GM06990 (cell line): ENCODE measurements around the gene METTL18.

ENCODE experiments used
- DNase-seq: peaks from one replicate; pipeline ENCODE4 v3.0.0-alpha.2; 2011; ENCODE audit not compliant: insufficient read length; ENCODE audit errors: extremely low read depth
- H3K27me3 ChIP-seq: replicated peaks from 2 replicates; pipeline ENCODE4 v1.6.0; 2011; ENCODE audit warnings: low read length; ENCODE audit not compliant: control insufficient read depth, insufficient read depth
- H3K36me3 ChIP-seq: 2 replicates; pipeline ENCODE4 v1.5.1; 2011; ENCODE audit warnings: low read length; ENCODE audit not compliant: control insufficient read depth, insufficient read depth
- H3K4me3 ChIP-seq: replicated peaks from 2 replicates; pipeline ENCODE4 v1.5.1; 2011; ENCODE audit warnings: low read depth, mild to moderate bottlenecking, control low read depth, low read length
- CTCF ChIP-seq: IDR thresholded peaks from 2 replicates; pipeline ENCODE4 v1.5.1; 2011; ENCODE audit warnings: low read length, control low read depth, mild to moderate bottlenecking, inconsistent platforms; ENCODE audit not compliant: insufficient read depth, poor library complexity, severe bottlenecking

METTL18 gene

GRCh38 chr1:169794530-169795416 lies at the start of gene METTL18:
Gene METTL18, minus strand, starts transcription at chr1:169794907. Its CDS starts 1,212 bp downstream, at chr1:169793695.
- DNase-seq = peak; percentile 94
- Histone ChIP-seq H3K4me3 (peak within 1 kb of the TSS; percentile 90), H3K36me3 (peaks cover 1% of the 10 kb centered on the region), H3K27me3 (no peaks in the 10 kb centered on the region)
- TF ChIP-seq CTCF = peak; percentile 48

GRCh38 chr1:169838942-169839341 lies 44.2 kb upstream of the METTL18 start:
- peaks cover 2% of the 10 kb centered on the region; the same call in 1 of the 2 replicates for H3K36me3 ChIP-seq
- no peak overlapping the region for H3K4me3 ChIP-seq

GRCh38 chr1:169836198-169836597 lies 41.5 kb upstream of the METTL18 start:
- no peak for TF ChIP-seq CTCF
- H3K36me3 ChIP-seq = peaks cover 6% of the 10 kb centered on the region

More at GRCh38 chr1:169838942-169839341, 44.2 kb upstream of the METTL18 start:
- DNase-seq = no peak
- H3K27me3 ChIP-seq = no peaks in the 10 kb centered on the region
- TF ChIP-seq CTCF = no peak

GRCh38 chr1:169835647-169836046 lies 40.9 kb upstream of the METTL18 start:
- no peak for DNase-seq
- peaks cover 6% of the 10 kb centered on the region for H3K36me3 ChIP-seq
- H3K4me3 ChIP-seq = no peak overlapping the region
- TF ChIP-seq CTCF = no peak
- H3K27me3 ChIP-seq = no peaks in the 10 kb centered on the region

More at GRCh38 chr1:169836198-169836597, 41.5 kb upstream of the METTL18 start:
- DNase-seq = no peak
- H3K4me3 ChIP-seq = no peak overlapping the region
- H3K27me3 ChIP-seq = no peaks in the 10 kb centered on the region

GRCh38 chr1:169834869-169835268 lies 40.2 kb upstream of the METTL18 start:
- Histone ChIP-seq H3K4me3 (no peak overlapping the region), H3K27me3 (no peaks in the 10 kb centered on the region), H3K36me3 (peaks cover 6% of the 10 kb centered on the region)
- no peak for DNase-seq
- TF ChIP-seq CTCF = no peak
